ENCODE data around the gene LUZP1.

GRCh38 chr1:23069149-23069548 lies 99.5 kb downstream of the LUZP1 start:
- TF ChIP-seq CTCF (IDR thresholded peaks at IDR 0.05) (no peak), POLR2A (IDR thresholded peaks at IDR 0.05) (no peak)
